Body of pancreas (tissue), 4 donors: Measurements from ENCODE around the gene EGFLAM.

Experiments
- CTCF ChIP-seq, 7 experiments: fragments of 450-650 bp in 4 of 7; fragments of 200-600 bp in 3 of 7; sonication (generic) in 3 of 7; IDR thresholded peaks; one replicate each; pipeline ENCODE4 v1.5.1; 2016 to 2019; ENCODE audit warnings: antibody characterized with exemption in 7 of 7
- POLR2A ChIP-seq, 3 donors: fragments of 450-650 bp; IDR thresholded peaks; one replicate each; pipeline ENCODE4 v1.6.1; 2016; ENCODE audit warnings: antibody characterized with exemption in 3 of 3, mild to moderate bottlenecking in 2 of 3

- TF ChIP-seq CTCF (IDR thresholded peaks at IDR 0.05) (no peak), POLR2A (IDR thresholded peaks at IDR 0.05) (no peak)
Measured at GRCh38 chr5:38381361-38381760, 123.0 kb downstream of the EGFLAM start.
